Activated naive CD4-positive, alpha-beta T cell (primary cell): Measurements from ENCODE around the gene BAZ2B.

Experiments used
- DNase-seq, 4 experiments: peaks; one replicate each; lab custom pipeline; 2025; lab: John Stamatoyannopoulos, UW

The BAZ2B gene

GRCh38 chr2:159461076-159461475, 155.3 kb downstream of the BAZ2B start:
- DNase-seq, result no peak

GRCh38 chr2:159460227-159460626, 156.1 kb downstream of the BAZ2B start:
- no peak for DNase-seq

- no peak for DNase-seq
These were observed 157.1 kb downstream of the BAZ2B start for GRCh38 chr2:159459279-159459678.

GRCh38 chr2:159457589-159457988, 158.8 kb downstream of the BAZ2B start:
- no peak for DNase-seq

GRCh38 chr2:159456500-159457426, 159.6 kb downstream of the BAZ2B start:
- DNase-seq, result no peak

GRCh38 chr2:159455330-159455918, 160.9 kb downstream of the BAZ2B start:
- no peak for DNase-seq

GRCh38 chr2:159454185-159454584, 162.2 kb downstream of the BAZ2B start:
- DNase-seq, result no peak

- DNase-seq, result no peak
These were observed 166.2 kb downstream of the BAZ2B start for GRCh38 chr2:159450180-159450579.

- DNase-seq, result no peak
These were observed 166.7 kb downstream of the BAZ2B start for GRCh38 chr2:159449504-159450124.

- no peak for DNase-seq
These were observed 169.5 kb downstream of the BAZ2B start for GRCh38 chr2:159446817-159447216.

- DNase-seq, result no peak
These were observed 170.1 kb downstream of the BAZ2B start for GRCh38 chr2:159446201-159446600.

GRCh38 chr2:159445307-159445706, 171.0 kb downstream of the BAZ2B start:
- no peak for DNase-seq

GRCh38 chr2:159444754-159445153, 171.6 kb downstream of the BAZ2B start:
- no peak for DNase-seq

GRCh38 chr2:159442159-159442852, 174.0 kb downstream of the BAZ2B start:
- DNase-seq, result no peak

- no peak for DNase-seq
These were observed 175.2 kb downstream of the BAZ2B start for GRCh38 chr2:159441182-159441581.

- DNase-seq, result no peak
These were observed 176.9 kb downstream of the BAZ2B start for GRCh38 chr2:159439421-159439820.

GRCh38 chr2:159438720-159439353, 177.5 kb downstream of the BAZ2B start:
- DNase-seq, result no peak

GRCh38 chr2:159438284-159438683, 178.1 kb downstream of the BAZ2B start:
- no peak for DNase-seq

- DNase-seq, result no peak
These were observed 183.7 kb downstream of the BAZ2B start for GRCh38 chr2:159432610-159433009.

GRCh38 chr2:159427048-159427447, 189.3 kb downstream of the BAZ2B start:
- no peak for DNase-seq

- no peak for DNase-seq
These were observed 196.9 kb downstream of the BAZ2B start for GRCh38 chr2:159419403-159419802.

GRCh38 chr2:159411460-159411859, 204.9 kb downstream of the BAZ2B start:
- no peak for DNase-seq
